Measurements from ENCODE around the gene BUD23. TPM values are rescaled to one million over a fixed set of nuclear protein-coding genes. Genes with fewer than 3 reads are reported as not detected.
"Not testable (repeated sequence)": the region's sequence is repeated elsewhere in the genome, so short reads cannot be mapped to it uniquely, and the experiment has no call there.

BUD23 gene
- total RNA-seq, 1 donor from 2014 or later, result 5.6 TPM

DNA sequence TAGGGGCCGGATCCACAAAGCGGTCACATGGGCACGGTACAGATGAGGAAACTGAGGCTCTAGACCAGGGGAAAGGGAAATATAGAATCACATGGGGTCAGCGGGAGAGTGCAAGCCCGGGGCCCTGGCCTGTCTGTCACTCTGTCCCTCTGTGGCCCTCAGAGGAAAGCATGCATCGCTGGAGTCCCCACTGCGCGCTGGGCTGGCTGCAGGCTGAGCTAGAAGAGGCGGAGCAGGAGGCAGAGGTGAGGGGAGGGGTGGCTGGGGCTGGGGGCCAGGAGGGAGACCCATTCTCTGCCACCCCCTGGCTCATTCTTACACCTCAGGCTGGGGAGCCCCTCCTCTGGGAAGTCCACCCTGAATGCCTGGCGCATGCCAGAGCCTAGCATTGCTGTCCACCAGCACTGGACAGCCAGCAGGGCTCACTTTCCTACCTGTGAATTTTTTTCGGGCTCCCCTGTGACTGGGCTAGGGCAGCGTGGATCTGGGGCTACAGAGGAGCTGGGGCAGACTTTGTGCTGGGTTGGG, 13.5 kb upstream of the BUD23 start:
- intact Hi-C loops (cut with DNase I), result loop anchor here (2.0 kb wide), 1 partner anchor 51 kb away; no protein-coding TSS in a partner anchor
- no peaks in the 10 kb centered on the region for H3K9me3 ChIP-seq
- no peak for DNase-seq (ENCODE audit: low spot score in 2 of 2)
- H3K36me3 ChIP-seq, result no peaks in the 10 kb centered on the region
- no peak overlapping the region for H3K4me3 ChIP-seq
- TF ChIP-seq, protein P1, sequence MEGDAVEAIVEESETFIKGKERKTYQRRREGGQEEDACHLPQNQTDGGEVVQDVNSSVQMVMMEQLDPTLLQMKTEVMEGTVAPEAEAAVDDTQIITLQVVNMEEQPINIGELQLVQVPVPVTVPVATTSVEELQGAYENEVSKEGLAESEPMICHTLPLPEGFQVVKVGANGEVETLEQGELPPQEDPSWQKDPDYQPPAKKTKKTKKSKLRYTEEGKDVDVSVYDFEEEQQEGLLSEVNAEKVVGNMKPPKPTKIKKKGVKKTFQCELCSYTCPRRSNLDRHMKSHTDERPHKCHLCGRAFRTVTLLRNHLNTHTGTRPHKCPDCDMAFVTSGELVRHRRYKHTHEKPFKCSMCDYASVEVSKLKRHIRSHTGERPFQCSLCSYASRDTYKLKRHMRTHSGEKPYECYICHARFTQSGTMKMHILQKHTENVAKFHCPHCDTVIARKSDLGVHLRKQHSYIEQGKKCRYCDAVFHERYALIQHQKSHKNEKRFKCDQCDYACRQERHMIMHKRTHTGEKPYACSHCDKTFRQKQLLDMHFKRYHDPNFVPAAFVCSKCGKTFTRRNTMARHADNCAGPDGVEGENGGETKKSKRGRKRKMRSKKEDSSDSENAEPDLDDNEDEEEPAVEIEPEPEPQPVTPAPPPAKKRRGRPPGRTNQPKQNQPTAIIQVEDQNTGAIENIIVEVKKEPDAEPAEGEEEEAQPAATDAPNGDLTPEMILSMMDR (IDR thresholded peaks at IDR 0.05), result no peak
- no peak overlapping the region for H3K27ac ChIP-seq
- no peaks in the 10 kb centered on the region for H3K27me3 ChIP-seq
- H3K4me1 ChIP-seq, result peaks cover 4 to 11% of the 10 kb centered on the region in 2 donors

GRCh38 chr7:73671322-73671661, 12.1 kb upstream of the BUD23 start:
- Histone ChIP-seq H3K27me3 (no peaks in the 10 kb centered on the region), H3K9me3 (no peaks in the 10 kb centered on the region), H3K4me1 (peaks cover 4 to 11% of the 10 kb centered on the region in 2 donors), H3K36me3 (no peaks in the 10 kb centered on the region), H3K4me3 (no peak overlapping the region), H3K27ac (no peak overlapping the region)
- no peak for DNase-seq (ENCODE audit: low spot score in 2 of 2)
- intact Hi-C loops (cut with DNase I), result no loop called here
- TF ChIP-seq, protein P1 (IDR thresholded peaks at IDR 0.05), result no peak

DNA sequence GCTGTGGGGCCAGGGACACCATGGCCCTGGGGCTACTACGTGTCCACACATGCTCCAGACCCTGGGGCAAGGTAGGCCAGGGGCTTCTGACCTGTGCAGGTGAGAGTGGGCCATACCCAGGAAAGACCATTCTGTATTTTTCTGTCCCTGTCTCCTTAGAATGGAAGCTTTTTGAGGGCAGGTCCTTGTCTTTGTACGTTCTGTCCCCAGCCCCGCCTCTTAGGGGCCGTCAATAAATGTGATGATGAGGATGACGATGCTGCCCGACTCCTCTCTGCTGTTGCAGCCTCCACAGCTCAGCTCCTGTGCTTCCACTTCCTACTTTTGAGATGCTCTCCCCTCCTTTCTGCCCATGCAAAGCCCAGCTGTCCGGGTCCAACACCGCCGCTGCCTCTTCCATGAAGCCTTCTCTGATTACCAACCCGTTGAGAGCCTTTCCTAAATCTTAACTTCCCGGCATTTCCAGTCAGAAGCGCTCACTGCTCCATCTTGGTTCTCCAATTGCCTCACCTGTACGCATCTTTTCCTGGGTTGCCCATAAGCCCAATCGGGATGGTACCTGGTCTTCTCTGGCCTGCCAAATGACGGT, 11.4 kb upstream of the BUD23 start:
- Histone ChIP-seq H3K36me3 (no peaks in the 10 kb centered on the region), H3K4me1 (peaks cover 4 to 11% of the 10 kb centered on the region in 2 donors), H3K27me3 (no peaks in the 10 kb centered on the region), H3K9me3 (no peaks in the 10 kb centered on the region), H3K4me3 (no peak overlapping the region), H3K27ac (no peak overlapping the region)
- TF ChIP-seq, protein P1 (IDR thresholded peaks at IDR 0.05), result no peak
- DNase-seq (ENCODE audit: low spot score in 2 of 2), result no peak
- intact Hi-C loops (cut with DNase I), result no loop called here

GRCh38 chr7:73674468-73675124, 8.8 kb upstream of the BUD23 start:
- DNase-seq (ENCODE audit: low spot score in 2 of 2), result no peak
- Histone ChIP-seq H3K4me1 (no peaks in the 10 kb centered on the region), H3K4me3 (no peak overlapping the region), H3K36me3 (peaks cover 14 to 19% of the 10 kb centered on the region in 2 donors), H3K27me3 (no peaks in the 10 kb centered on the region), H3K9me3 (no peaks in the 10 kb centered on the region), H3K27ac (no peak overlapping the region)
- TF ChIP-seq, protein P1 (IDR thresholded peaks at IDR 0.05), result no peak
- intact Hi-C loops (cut with DNase I), result no loop called here

DNA sequence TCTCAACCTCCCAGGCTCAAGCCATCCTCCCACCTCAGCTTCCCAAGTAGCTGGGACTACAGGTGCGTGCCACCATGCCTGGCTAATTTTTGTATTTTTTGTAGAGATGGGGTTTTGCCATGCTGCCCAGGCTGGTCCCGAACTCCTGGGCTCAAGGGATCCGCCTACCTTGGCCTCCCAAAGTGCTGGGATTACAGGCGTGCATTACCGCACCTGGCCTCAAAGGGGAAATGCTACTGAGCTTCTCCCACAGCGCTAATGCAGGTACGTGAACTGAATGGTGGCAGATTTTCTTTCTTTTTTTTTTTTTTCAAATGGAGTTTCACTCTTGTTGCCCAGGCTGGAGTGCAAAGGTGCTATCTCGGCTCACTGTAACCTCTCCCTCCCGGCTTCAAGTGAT, 7.3 kb upstream of the BUD23 start:
- DNase-seq (ENCODE audit: low spot score in 2 of 2); intact Hi-C loops (cut with DNase I); H3K9me3 ChIP-seq; H3K4me1 ChIP-seq; H3K4me3 ChIP-seq; H3K27ac ChIP-seq; H3K27me3 ChIP-seq: not testable (repeated sequence)
- peaks cover 14 to 19% of the 10 kb centered on the region in 2 donors for H3K36me3 ChIP-seq

GRCh38 chr7:73678862-73679261, 4.5 kb upstream of the BUD23 start:
- no peak overlapping the region for H3K4me3 ChIP-seq
- peaks cover 14 to 19% of the 10 kb centered on the region in 2 donors for H3K36me3 ChIP-seq
- no peak overlapping the region for H3K27ac ChIP-seq
- no peaks in the 10 kb centered on the region for H3K27me3 ChIP-seq
- DNase-seq (ENCODE audit: low spot score in 2 of 2), result no peak
- H3K9me3 ChIP-seq, result no peaks in the 10 kb centered on the region
- TF ChIP-seq, protein P1 (IDR thresholded peaks at IDR 0.05), result no peak
- intact Hi-C loops (cut with DNase I), result no loop called here
- H3K4me1 ChIP-seq, result peaks cover 4 to 20% of the 10 kb centered on the region in 2 donors

Data from ascending aorta (tissue), 2 donors.